ENCODE data around the gene NMUR1.
A peak's percentile ranks its signal among the peaks of the same experiment; 100 is the strongest.

Gene NMUR1

GRCh38 chr2:231482806-231483391, 47.3 kb downstream of the NMUR1 start:
- DNase-seq (peak; percentile 60 to 67 (median 62)), ATAC-seq (replicated peaks) (peak; percentile 83)
- Mint-ChIP-seq H3K4me3 (peak overlapping the region; percentile 65 to 84), H3K27ac (peak overlapping the region; percentile 72 to 94), H3K4me1 (ENCODE audit: low read depth in 2 of 2) (peaks cover 0 to 10% of the 10 kb centered on the region in 2 donors), H3K9me3 (no peaks in the 10 kb centered on the region), H3K36me3 (ENCODE audit: insufficient read depth) (peaks cover 5% of the 10 kb centered on the region), H3K27me3 (no peaks in the 10 kb centered on the region)

GRCh38 chr2:231480781-231481180, 49.5 kb downstream of the NMUR1 start:
- Mint-ChIP-seq H3K4me1 (ENCODE audit: low read depth in 2 of 2) (peaks cover 0 to 10% of the 10 kb centered on the region in 2 donors), H3K9me3 (no peaks in the 10 kb centered on the region), H3K27me3 (no peaks in the 10 kb centered on the region), H3K27ac (peak overlapping the region in 1 of 2 donors; percentile 59), H3K4me3 (no peak overlapping the region), H3K36me3 (ENCODE audit: insufficient read depth) (peaks cover 5% of the 10 kb centered on the region)
- no peak for ATAC-seq (replicated peaks)
- no peak for DNase-seq

- Mint-ChIP-seq H3K36me3 (ENCODE audit: insufficient read depth) (peaks cover 5% of the 10 kb centered on the region), H3K27ac (no peak overlapping the region), H3K4me3 (no peak overlapping the region), H3K27me3 (no peaks in the 10 kb centered on the region), H3K4me1 (ENCODE audit: low read depth in 2 of 2) (peaks cover 0 to 10% of the 10 kb centered on the region in 2 donors), H3K9me3 (no peaks in the 10 kb centered on the region)
- ATAC-seq (replicated peaks), result no peak
- no peak for DNase-seq
Measured at GRCh38 chr2:231479455-231479854, 50.8 kb downstream of the NMUR1 start.

- Mint-ChIP-seq H3K4me1 (ENCODE audit: low read depth in 2 of 2) (peaks cover 0 to 2% of the 10 kb centered on the region in 2 donors), H3K4me3 (no peak overlapping the region), H3K27ac (no peak overlapping the region), H3K27me3 (peaks cover 15 to 17% of the 10 kb centered on the region in 2 donors), H3K36me3 (ENCODE audit: insufficient read depth) (no peaks in the 10 kb centered on the region), H3K9me3 (no peaks in the 10 kb centered on the region)
- no peak for DNase-seq
- ATAC-seq (replicated peaks), result no peak
Measured at GRCh38 chr2:231476920-231477319, 53.3 kb downstream of the NMUR1 start.

- peaks cover 15 to 17% of the 10 kb centered on the region in 2 donors for H3K27me3 Mint-ChIP-seq
- ATAC-seq (replicated peaks) (no peak), DNase-seq (no peak)
- H3K9me3 Mint-ChIP-seq, result no peaks in the 10 kb centered on the region
- peaks cover 0 to 2% of the 10 kb centered on the region in 2 donors for H3K4me1 Mint-ChIP-seq (ENCODE audit: low read depth in 2 of 2)
- H3K27ac Mint-ChIP-seq, result peak overlapping the region in 1 of 2 donors; percentile 65
- H3K36me3 Mint-ChIP-seq (ENCODE audit: insufficient read depth), result no peaks in the 10 kb centered on the region
- no peak overlapping the region for H3K4me3 Mint-ChIP-seq
Measured at GRCh38 chr2:231475965-231476364, 54.3 kb downstream of the NMUR1 start.

Measured in effector memory CD8-positive, alpha-beta T cell (primary cell).